ENCODE measurements around the gene ANGPTL7. TPM values are rescaled to one million over a fixed set of nuclear protein-coding genes. Genes with fewer than 3 reads are reported as not detected.
"Not testable (repeated sequence)": the region's sequence is repeated elsewhere in the genome, so short reads cannot be mapped to it uniquely, and the experiment has no call there.

ANGPTL7 gene
- total RNA-seq, 1 donor from 2014 or later, result 0.80 TPM

- H3K4me1 ChIP-seq, result peaks cover 14% of the 10 kb centered on the region
- ATAC-seq, result no peak
- H3K27ac ChIP-seq, result no peak overlapping the region
- no peaks in the 10 kb centered on the region for H3K9me3 ChIP-seq
- DNase-seq, result no peak
- peaks cover 14% of the 10 kb centered on the region for H3K36me3 ChIP-seq
- no peaks in the 10 kb centered on the region for H3K27me3 ChIP-seq (ENCODE audit: low read depth)
- no peak for TF ChIP-seq CTCF (IDR thresholded peaks at IDR 0.05)
- intact Hi-C loops (cut with DNase I), result no loop called here
- H3K4me3 ChIP-seq, result no peak overlapping the region
Observed at GRCh38 chr1:11174261-11174942, 14.8 kb upstream of the ANGPTL7 start.

- H3K4me1 ChIP-seq, result peaks cover 19% of the 10 kb centered on the region
- H3K27me3 ChIP-seq (ENCODE audit: low read depth), result no peaks in the 10 kb centered on the region
- H3K36me3 ChIP-seq, result peaks cover 25% of the 10 kb centered on the region
- intact Hi-C loops (cut with DNase I), result no loop called here
- DNase-seq (no peak), ATAC-seq (no peak)
- H3K9me3 ChIP-seq, result no peaks in the 10 kb centered on the region
- no peak overlapping the region for H3K27ac ChIP-seq
- TF ChIP-seq CTCF (IDR thresholded peaks at IDR 0.05), result no peak
- no peak overlapping the region for H3K4me3 ChIP-seq
Observed at GRCh38 chr1:11175461-11175860, 13.7 kb upstream of the ANGPTL7 start.

- no peaks in the 10 kb centered on the region for H3K27me3 ChIP-seq (ENCODE audit: low read depth)
- no peak for TF ChIP-seq CTCF (IDR thresholded peaks at IDR 0.05)
- intact Hi-C loops (cut with DNase I), result no loop called here
- H3K9me3 ChIP-seq, result no peaks in the 10 kb centered on the region
- no peak overlapping the region for H3K4me3 ChIP-seq
- no peak overlapping the region for H3K27ac ChIP-seq
- peak; percentile 57 to 83 for ATAC-seq
- peaks cover 19% of the 10 kb centered on the region for H3K4me1 ChIP-seq
- peak; percentile 47 for DNase-seq
- peaks cover 32% of the 10 kb centered on the region for H3K36me3 ChIP-seq
Observed at GRCh38 chr1:11176081-11176706, 13.0 kb upstream of the ANGPTL7 start.

GRCh38 chr1:11178021-11179015 lies 10.8 kb upstream of the ANGPTL7 start:
- Histone ChIP-seq H3K4me3 (no peak overlapping the region), H3K27ac (no peak overlapping the region), H3K27me3 (ENCODE audit: low read depth) (no peaks in the 10 kb centered on the region), H3K4me1 (peaks cover 19% of the 10 kb centered on the region), H3K9me3 (no peaks in the 10 kb centered on the region), H3K36me3 (peaks cover 49% of the 10 kb centered on the region)
- intact Hi-C loops (cut with DNase I), result no loop called here
- ATAC-seq (no peak), DNase-seq (no peak)
- TF ChIP-seq CTCF (IDR thresholded peaks at IDR 0.05), result no peak

- Histone ChIP-seq H3K27ac (no peak overlapping the region), H3K9me3 (no peaks in the 10 kb centered on the region), H3K4me3 (no peak overlapping the region), H3K27me3 (ENCODE audit: low read depth) (no peaks in the 10 kb centered on the region), H3K4me1 (peaks cover 19% of the 10 kb centered on the region), H3K36me3 (peaks cover 49% of the 10 kb centered on the region)
- ATAC-seq (no peak), DNase-seq (no peak)
- no peak for TF ChIP-seq CTCF (IDR thresholded peaks at IDR 0.05)
- intact Hi-C loops (cut with DNase I), result no loop called here
Observed at GRCh38 chr1:11179125-11179524, 10.0 kb upstream of the ANGPTL7 start.

GRCh38 chr1:11179749-11180148 lies 9.4 kb upstream of the ANGPTL7 start:
- H3K27ac ChIP-seq; ATAC-seq; H3K9me3 ChIP-seq; DNase-seq; H3K27me3 ChIP-seq (ENCODE audit: low read depth); intact Hi-C loops (cut with DNase I); H3K4me3 ChIP-seq: not testable (repeated sequence)
- H3K36me3 ChIP-seq, result peaks cover 50% of the 10 kb centered on the region
- H3K4me1 ChIP-seq, result peaks cover 19% of the 10 kb centered on the region

Data from lower lobe of right lung (tissue), 2 donors.